BLaER1 treated with 17β-estradiol and CSF1 and Interleukin-3, amounts not matched to agents 10 nM and 100 nM (cell line): ENCODE data around the gene SARS2.

Experiments used
- H3K27ac ChIP-seq, 11 experiments: shearing (Covaris generic); formaldehyde crosslinking; 2 replicates each; pipeline ENCODE4 v1.8.1; 2022
- H3K27me3 ChIP-seq, 11 experiments: shearing (Covaris generic); formaldehyde crosslinking; 2 replicates each; pipeline ENCODE4 v1.8.1; 2022
- H3K36me3 ChIP-seq, 11 experiments: shearing (Covaris generic); formaldehyde crosslinking; 2 replicates each; pipeline ENCODE4 v1.8.1; 2022
- H3K4me1 ChIP-seq, 10 experiments: shearing (Covaris generic); formaldehyde crosslinking; 2 replicates each; pipeline ENCODE4 v1.8.1; 2022
- H3K4me2 ChIP-seq, 11 experiments: shearing (Covaris generic); formaldehyde crosslinking; 2 replicates each; pipeline ENCODE4 v1.8.1; 2022
- H3K4me3 ChIP-seq, 10 experiments: shearing (Covaris generic); formaldehyde crosslinking; 2 replicates each; pipeline ENCODE4 v1.8.1; 2022
- H3K9ac ChIP-seq, 11 experiments: shearing (Covaris generic); formaldehyde crosslinking; 2 replicates each; pipeline ENCODE4 v1.8.1; 2022
- H3K9me3 ChIP-seq, 11 experiments: shearing (Covaris generic); formaldehyde crosslinking; replicated peaks in 1 of 11; 2 replicates each; pipeline ENCODE4 v1.8.1; 2022
- H4K20me1 ChIP-seq, 11 experiments: shearing (Covaris generic); formaldehyde crosslinking; 2 replicates each; pipeline ENCODE4 v1.8.1; 2022
- Cebpa-rat ChIP-seq, 11 experiments: shearing (Covaris generic); IDR thresholded peaks; 2 replicates each; pipeline ENCODE4 v1.8.1; 2022

Gene SARS2

GRCh38 chr19:38929929-38930775, at the start of gene SARS2:
SARS2 (minus strand) TSS chr19:38930763; CDS start chr19:38930736, 27 bp downstream.
- Histone ChIP-seq H3K4me3 (peak within 1 kb of the TSS; percentile 80 to 91 (median 86)), H3K36me3 (peaks cover 39 to 69% (median 57%) of the 10 kb centered on the region in 11 experiments), H3K27me3 (no peaks in the 10 kb centered on the region), H4K20me1 (peaks cover 0 to 51% (median 7%) of the 10 kb centered on the region in 11 experiments; a peak in 10 of 22 replicates), H3K27ac (peak within 1 kb of the TSS; percentile 70 to 92 (median 89)), H3K4me1 (peaks cover 26 to 38% (median 30%) of the 10 kb centered on the region in 10 experiments), H3K9me3 (peaks cover 12 to 31% (median 25%) of the 10 kb centered on the region in 11 experiments), H3K9ac (peak within 1 kb of the TSS; percentile 84 to 92 (median 88)), H3K4me2 (peak within 1 kb of the TSS; percentile 79 to 97 (median 94))
- TF ChIP-seq Cebpa-rat (IDR thresholded peaks at IDR 0.05): no peak

- H3K27me3 ChIP-seq: peaks cover 19 to 25% (median 20%) of the 10 kb centered on the region in 11 experiments
- H3K9ac ChIP-seq: no peak overlapping the region
- no peaks in the 10 kb centered on the region for H4K20me1 ChIP-seq
- peaks cover 0 to 10% (median 0%) of the 10 kb centered on the region in 10 experiments; a peak in 1 of 20 replicates for H3K4me1 ChIP-seq
- H3K4me3 ChIP-seq: no peak overlapping the region
- H3K9me3 ChIP-seq: peaks cover 23 to 40% (median 31%) of the 10 kb centered on the region in 11 experiments
- H3K4me2 ChIP-seq: no peak overlapping the region
- TF ChIP-seq Cebpa-rat (IDR thresholded peaks at IDR 0.05): no peak
- peaks cover 0 to 6% (median 0%) of the 10 kb centered on the region in 11 experiments; a peak in 2 of 22 replicates for H3K36me3 ChIP-seq
- no peak overlapping the region for H3K27ac ChIP-seq
These were observed 49.2 kb upstream of the SARS2 start for GRCh38 chr19:38979812-38980211.

GRCh38 chr19:38978326-38978689, 47.7 kb upstream of the SARS2 start:
- Histone ChIP-seq H3K4me3 (no peak overlapping the region), H3K27ac (no peak overlapping the region), H3K9me3 (peaks cover 23 to 40% (median 31%) of the 10 kb centered on the region in 11 experiments), H3K4me2 (peak overlapping the region in 2 of 11 experiments; percentile 3 to 10; a peak in 2 of 22 replicates), H3K9ac (no peak overlapping the region), H3K36me3 (peaks cover 0 to 6% (median 0%) of the 10 kb centered on the region in 11 experiments; a peak in 2 of 22 replicates), H4K20me1 (no peaks in the 10 kb centered on the region), H3K4me1 (peaks cover 0 to 10% (median 0%) of the 10 kb centered on the region in 10 experiments; a peak in 1 of 20 replicates), H3K27me3 (peaks cover 21 to 33% (median 27%) of the 10 kb centered on the region in 11 experiments)
- no peak for TF ChIP-seq Cebpa-rat (IDR thresholded peaks at IDR 0.05)

GRCh38 chr19:38977445-38978325, 47.1 kb upstream of the SARS2 start:
- peak overlapping the region in 2 of 11 experiments; percentile 3 to 10; a peak in 2 of 22 replicates for H3K4me2 ChIP-seq
- TF ChIP-seq Cebpa-rat (IDR thresholded peaks at IDR 0.05): no peak
- H3K9ac ChIP-seq: no peak overlapping the region
- H3K4me1 ChIP-seq: peaks cover 0 to 10% (median 0%) of the 10 kb centered on the region in 10 experiments; a peak in 1 of 20 replicates
- no peaks in the 10 kb centered on the region for H4K20me1 ChIP-seq
- H3K27ac ChIP-seq: no peak overlapping the region
- H3K36me3 ChIP-seq: peaks cover 0 to 6% (median 0%) of the 10 kb centered on the region in 11 experiments; a peak in 2 of 22 replicates
- peaks cover 23 to 40% (median 31%) of the 10 kb centered on the region in 11 experiments for H3K9me3 ChIP-seq
- peaks cover 21 to 33% (median 27%) of the 10 kb centered on the region in 11 experiments for H3K27me3 ChIP-seq
- H3K4me3 ChIP-seq: no peak overlapping the region

- H3K9ac ChIP-seq: no peak overlapping the region
- H3K27me3 ChIP-seq: peaks cover 21 to 33% (median 27%) of the 10 kb centered on the region in 11 experiments
- H3K36me3 ChIP-seq: peaks cover 0 to 6% (median 0%) of the 10 kb centered on the region in 11 experiments; a peak in 2 of 22 replicates
- TF ChIP-seq Cebpa-rat (IDR thresholded peaks at IDR 0.05): no peak
- no peak overlapping the region for H3K4me3 ChIP-seq
- H3K27ac ChIP-seq: no peak overlapping the region
- peaks cover 0 to 10% (median 0%) of the 10 kb centered on the region in 10 experiments; a peak in 1 of 20 replicates for H3K4me1 ChIP-seq
- peaks cover 14 to 27% (median 19%) of the 10 kb centered on the region in 11 experiments for H3K9me3 ChIP-seq
- 0 out of 22 replicates have a peak overlapping the region, but pooled peaks of 1 of the 11 experiments have one; percentile 29 for H3K4me2 ChIP-seq
- no peaks in the 10 kb centered on the region for H4K20me1 ChIP-seq
These were observed 45.3 kb upstream of the SARS2 start for GRCh38 chr19:38975861-38976271.

- Histone ChIP-seq H3K4me2 (peak within 1 kb of the TSS in 4 of 11 experiments; percentile 5 to 55 (median 30); a peak in 7 of 22 replicates), H3K9ac (no peak within 1 kb of the TSS), H3K4me1 (peaks cover 0 to 10% (median 0%) of the 10 kb centered on the region in 10 experiments; a peak in 1 of 20 replicates), H3K27ac (no peak within 1 kb of the TSS), H4K20me1 (no peaks in the 10 kb centered on the region), H3K9me3 (peaks cover 9 to 21% (median 14%) of the 10 kb centered on the region in 11 experiments), H3K27me3 (peaks cover 21 to 33% (median 27%) of the 10 kb centered on the region in 11 experiments), H3K4me3 (0 out of 20 replicates have a peak within 1 kb of the TSS, but pooled peaks of 1 of the 10 experiments have one; percentile 21), H3K36me3 (peaks cover 0 to under 1% (median 0%) of the 10 kb centered on the region in 11 experiments; a peak in 1 of 22 replicates)
- no peak for TF ChIP-seq Cebpa-rat (IDR thresholded peaks at IDR 0.05)
These were observed 44.8 kb upstream of the SARS2 start, which contains the start of gene FBXO17 for GRCh38 chr19:38975214-38975860. FBXO17 (minus strand) TSS chr19:38975742; CDS start chr19:38950319, 25,423 bp downstream.

- H3K9ac ChIP-seq: no peak overlapping the region
These were observed 44.2 kb upstream of the SARS2 start for GRCh38 chr19:38974624-38975213.

More at GRCh38 chr19:38974624-38975213, 44.2 kb upstream of the SARS2 start:
- H3K36me3 ChIP-seq: no peaks in the 10 kb centered on the region
- no peak overlapping the region for H3K4me3 ChIP-seq
- no peak for TF ChIP-seq Cebpa-rat (IDR thresholded peaks at IDR 0.05)
- H3K9me3 ChIP-seq: peaks cover 3 to 15% (median 7%) of the 10 kb centered on the region in 11 experiments
- no peak overlapping the region for H3K27ac ChIP-seq
- H3K4me1 ChIP-seq: peaks cover 0 to 10% (median 0%) of the 10 kb centered on the region in 10 experiments; a peak in 1 of 20 replicates
- peaks cover 21 to 33% (median 27%) of the 10 kb centered on the region in 11 experiments for H3K27me3 ChIP-seq
- no peak overlapping the region for H3K4me2 ChIP-seq
- no peaks in the 10 kb centered on the region for H4K20me1 ChIP-seq
